Endothelial cell of umbilical vein (primary cell): ENCODE data around the gene PER1. TPM values are rescaled to one million over a fixed set of nuclear protein-coding genes. Genes with fewer than 3 reads are reported as not detected.
"Not testable (repeated sequence)": the region's sequence is repeated elsewhere in the genome, so short reads cannot be mapped to it uniquely, and the experiment has no call there.

Experiments
- BruUV-seq: library from RNA; stranded (reverse); fragments of 400-500 nt; replicated peaks from 2 replicates; lab custom pipeline; 2021; lab: Mats Ljungman, UMichigan
- CTCF ChIA-PET: fragments of 300-600, 350-600 bp; sonication (Branson Sonifier 250); formaldehyde crosslinking; loops from one replicate; lab custom pipeline; 2021; ENCODE audit warnings: antibody characterized with exemption, inconsistent platforms; lab: Charles Lee
- POLR2A ChIA-PET: fragments of 300-600, 350-600 bp; sonication (Branson Sonifier 250); formaldehyde crosslinking; loops from one replicate; lab custom pipeline; 2021; ENCODE audit warnings: antibody characterized with exemption, inconsistent platforms; lab: Charles Lee
- DNase-seq: peaks from one replicate; pipeline ENCODE4 v3.0.0-alpha.2; 2011; ENCODE audit warnings: low read depth, low spot score
- FAIRE-seq: peaks from 2 replicates; lab custom pipeline; 2011; peaks lifted over from hg19 to GRCh38; lab: Jason Lieb, UNC
- H2AFZ ChIP-seq: 2 replicates; pipeline ENCODE4 v1.6.0; 2012; ENCODE audit warnings: low read depth, low read length, control low read depth, inconsistent platforms
- H3K27ac ChIP-seq: 2 replicates; pipeline ENCODE4 v1.5.1; 2011; ENCODE audit warnings: low read depth, mild to moderate bottlenecking, control low read depth, low read length, moderate library complexity; ENCODE audit not compliant: insufficient read depth
- H3K27me3 ChIP-seq, 2 experiments: 2 replicates each; pipeline versions ENCODE4 v1.6.0 to v1.6.1; 2011; ENCODE audit warnings: low read length in 2 of 2, mixed read lengths in 1 of 2; ENCODE audit not compliant: control insufficient read depth in 2 of 2, insufficient read depth in 2 of 2
- H3K36me3 ChIP-seq, 2 experiments: 2 replicates in 1 of 2; 3 replicates in 1 of 2; pipeline ENCODE4 v1.5.1; 2011; ENCODE audit warnings: low read length in 2 of 2, mild to moderate bottlenecking in 1 of 2, moderate library complexity in 1 of 2; ENCODE audit not compliant: control insufficient read depth in 2 of 2, insufficient read depth in 2 of 2; ENCODE audit errors: extremely low read depth in 1 of 2
- H3K4me1 ChIP-seq: 3 replicates; pipeline ENCODE4 v1.5.1; 2011; ENCODE audit warnings: mild to moderate bottlenecking, low read length; ENCODE audit not compliant: control insufficient read depth, insufficient read depth; ENCODE audit errors: extremely low read depth
- H3K4me2 ChIP-seq: 2 replicates; pipeline ENCODE4 v1.6.1; 2011; ENCODE audit warnings: low read length, control low read depth, mixed read lengths; ENCODE audit not compliant: insufficient read depth
- H3K4me3 ChIP-seq, 3 experiments: fragments of 200-600 bp in 1 of 3; sonication (generic), shearing (Covaris generic) in 1 of 3; replicated peaks in 1 of 3; 2 replicates each; pipeline ENCODE4 v1.5.1; 2011 to 2016; ENCODE audit warnings: control low read depth in 3 of 3, low read length in 3 of 3, mild to moderate bottlenecking in 2 of 3, inconsistent platforms in 1 of 3, low read depth in 1 of 3, moderate library complexity in 1 of 3; ENCODE audit not compliant: insufficient read depth in 1 of 3
- H3K79me2 ChIP-seq: 2 replicates; pipeline ENCODE4 v1.6.0; 2012; ENCODE audit warnings: low read length, inconsistent platforms; ENCODE audit not compliant: control insufficient read depth, insufficient read depth
- H3K9ac ChIP-seq: replicated peaks from 2 replicates; pipeline ENCODE3; 2011; ENCODE audit warnings: low read length, control low read depth; ENCODE audit not compliant: insufficient read depth; ENCODE audit errors: extremely low read depth
- H3K9me1 ChIP-seq: replicated peaks from 3 replicates; pipeline ENCODE4 v1.6.0; 2011; ENCODE audit warnings: mild to moderate bottlenecking, low read length; ENCODE audit not compliant: control insufficient read depth, insufficient read depth; ENCODE audit errors: extremely low read depth
- H3K9me3 ChIP-seq: replicated peaks from 2 replicates; pipeline ENCODE4 v1.5.1; 2012; ENCODE audit warnings: low read length, inconsistent platforms; ENCODE audit not compliant: control insufficient read depth, insufficient read depth
- H4K20me1 ChIP-seq: replicated peaks from 2 replicates; pipeline ENCODE3; 2011; ENCODE audit warnings: mild to moderate bottlenecking, low read length; ENCODE audit not compliant: control insufficient read depth, insufficient read depth; ENCODE audit errors: extremely low read depth
- CTCF ChIP-seq, 2 donors: IDR thresholded peaks; 1 replicate in 1 of 2; 2 replicates in 1 of 2; pipeline ENCODE4 v1.5.1; 2011; ENCODE audit warnings: low read length in 2 of 2, mild to moderate bottlenecking in 2 of 2, moderate library complexity in 2 of 2, control low read depth in 1 of 2, inconsistent platforms in 1 of 2, low read depth in 1 of 2; ENCODE audit not compliant: insufficient read depth in 1 of 2; ENCODE audit errors: extremely low read depth in 1 of 2
- EZH2 ChIP-seq: IDR thresholded peaks from 2 replicates; pipeline ENCODE4 v1.6.1; 2012; ENCODE audit warnings: borderline replicate concordance, low read depth, mild to moderate bottlenecking, moderate library complexity, low read length, inconsistent platforms; ENCODE audit not compliant: severe bottlenecking
- FOS ChIP-seq: IDR thresholded peaks from 2 replicates; pipeline ENCODE4 v1.6.1; 2011; ENCODE audit warnings: mild to moderate bottlenecking, low read length, moderate library complexity, borderline replicate concordance; ENCODE audit not compliant: insufficient read depth
- GATA2 ChIP-seq: IDR thresholded peaks from 2 replicates; pipeline ENCODE4 v1.7.0; 2011; ENCODE audit warnings: low read depth, mild to moderate bottlenecking, moderate library complexity, mixed read lengths, low read length; ENCODE audit not compliant: insufficient read length, insufficient read depth
- JUN ChIP-seq: IDR thresholded peaks from 2 replicates; pipeline ENCODE4 v1.6.1; 2011; ENCODE audit warnings: borderline replicate concordance, low read depth; ENCODE audit not compliant: insufficient read length, insufficient read depth
- MAX ChIP-seq: IDR thresholded peaks from 2 replicates; pipeline ENCODE4 v1.6.1; 2011; ENCODE audit not compliant: insufficient read depth, insufficient read length
- MYC ChIP-seq: IDR thresholded peaks from one replicate; pipeline ENCODE4 v1.6.1; 2011; ENCODE audit warnings: mild to moderate bottlenecking, low read depth, low read length
- POLR2A ChIP-seq: IDR thresholded peaks from 2 replicates; pipeline ENCODE4 v1.6.1; 2012; ENCODE audit warnings: low read depth, mild to moderate bottlenecking, control low read depth, low read length
- POLR2AphosphoS5 ChIP-seq: IDR thresholded peaks from 2 replicates; pipeline ENCODE4 v1.6.1; 2012; ENCODE audit warnings: low read depth, mild to moderate bottlenecking, control low read depth, low read length, moderate library complexity; ENCODE audit not compliant: insufficient read depth
- dilution Hi-C: fragments of 300-500 bp; cut with MboI; formaldehyde crosslinking; loops from one replicate; pipeline ENCODE4 v1.15.0; 2019; ENCODE audit warnings: low sequenced_read_pairs; ENCODE audit not compliant: extremely low pct_ligation_motif_present
- intact Hi-C: fragments of 100-400 bp; cut with micrococcal nuclease; formaldehyde crosslinking; loops from one replicate; pipeline ENCODE4 v1.10.0; 2022
- polyA plus RNA-seq, 4 experiments: library from polyadenylated mRNA; depleted of rRNA in 3 of 4; stranded (reverse) in 3 of 4; unstranded in 1 of 4; fragments of >200 nt; gene quantifications; 2 replicates each; pipeline versions ENCODE4 v1.2.1 to v1.2.3, GENCODE V29; 2011 to 2012; ENCODE audit warnings: missing spikeins in 1 of 4
- total RNA-seq: library from RNA; stranded (reverse); gene quantifications from 2 replicates; pipeline ENCODE4 v1.2.3, GENCODE V29; 2021

Gene PER1
- total and polyA plus RNA-seq, 2 donors (not counting 3 experiments of a cell fraction or from before 2014, with no cell fraction given), result 12.1 to 32.1 TPM

- peak; percentile 95 for DNase-seq
These were observed 21.1 kb upstream of the PER1 start for GRCh38 chr17:8173056-8173870.

GRCh38 chr17:8170186-8170585 lies 18.0 kb upstream of the PER1 start:
- DNase-seq, H3K4me3 ChIP-seq, H3K27ac ChIP-seq, H3K27me3 ChIP-seq, H3K9me3 ChIP-seq, BruUV-seq, H3K4me1 ChIP-seq, H2AFZ ChIP-seq, CTCF ChIA-PET, dilution Hi-C loops, intact Hi-C loops, FAIRE-seq, H3K36me3 ChIP-seq, H3K4me2 ChIP-seq, H3K9ac ChIP-seq, H3K79me2 ChIP-seq, H3K9me1 ChIP-seq, H4K20me1 ChIP-seq: not testable (repeated sequence)
- POLR2A ChIA-PET, result interaction anchor here (0.7 to 1.0 kb wide), 2 partner anchors 17 to 18 kb away, joined by 3 read pairs; no protein-coding TSS in a partner anchor

More at GRCh38 chr17:8173056-8173870, 21.1 kb upstream of the PER1 start:
- POLR2A ChIA-PET, result interaction anchor here (0.7 to 1.9 kb wide), 32 partner anchors 9 to 187 kb away, joined by 3 to 33 read pairs (median 6); partner anchors contain the start of genes ALOXE3, BORCS6, CTC1 and HES7
- peak overlapping the region; percentile 95 for H3K27ac ChIP-seq
- intact Hi-C loops (loop anchor here (1.0 to 2.0 kb wide), 4 partner anchors 10 to 35 kb away; no protein-coding TSS in a partner anchor), dilution Hi-C loops (no loop called here)
- H3K27me3 ChIP-seq, result no peaks in the 10 kb centered on the region
- H3K4me2 ChIP-seq, result peak overlapping the region; percentile 87
- H2AFZ ChIP-seq, result no peak overlapping the region
- no peaks in the 10 kb centered on the region for H4K20me1 ChIP-seq
- TSS peak; percentile 100 for BruUV-seq
- FAIRE-seq, result peak; percentile 95
- CTCF ChIA-PET, result interaction anchor here (0.9 to 1.4 kb wide), 8 partner anchors 10 to 80 kb away, joined by 3 to 10 read pairs (median 4); partner anchors contain the start of gene BORCS6
- H3K4me1 ChIP-seq, result peaks cover 23% of the 10 kb centered on the region
- H3K4me3 ChIP-seq, result peak overlapping the region in 2 of 3 experiments; percentile 37 to 68
- no peaks in the 10 kb centered on the region for H3K9me1 ChIP-seq
- TF ChIP-seq FOS (no peak), POLR2A (peak; percentile 100), MYC (peak; percentile 24), MAX (peak; percentile 20), JUN (peak; percentile 37), POLR2AphosphoS5 (peak; percentile 100), EZH2 (no peak), CTCF (IDR thresholded peaks at IDR 0.05; ENCODE audit: extremely low read depth in 1 of 2, insufficient read depth in 1 of 2, low read depth in 1 of 2, low read length in 2 of 2) (no peak), GATA2 (peak; percentile 75)
- H3K79me2 ChIP-seq, result no peaks in the 10 kb centered on the region
- H3K9ac ChIP-seq, result peak overlapping the region; percentile 97
- H3K9me3 ChIP-seq, result no peaks in the 10 kb centered on the region
- H3K36me3 ChIP-seq, result no peaks in the 10 kb centered on the region
